H1 (cell line): Measurements from ENCODE around the gene PLXNA4. TPM values are rescaled to one million over a fixed set of nuclear protein-coding genes. Genes with fewer than 3 reads are reported as not detected.

Source experiments
- CTCF ChIA-PET: fragments of 300-600 bp; sonication (Branson Sonifier 250); formaldehyde crosslinking; loops from one replicate; lab custom pipeline; 2021; ENCODE audit not compliant: partially characterized antibody; lab: Charles Lee
- POLR2A ChIA-PET: fragments of 300-600 bp; sonication (Branson Sonifier 250); formaldehyde crosslinking; loops from one replicate; lab custom pipeline; 2021; ENCODE audit warnings: inconsistent platforms; ENCODE audit not compliant: partially characterized antibody; lab: Charles Lee
- DNase-seq, 2 experiments: peaks; one replicate each; pipeline versions ENCODE4 v3.0.0 to v3.0.0-alpha.2; 2010 to 2022; ENCODE audit warnings: low spot score in 2 of 2, low read depth in 1 of 2, mixed read lengths in 1 of 2
- FAIRE-seq: peaks from 2 replicates; lab custom pipeline; 2011; peaks lifted over from hg19 to GRCh38; lab: Jason Lieb, UNC
- H2AFZ ChIP-seq: 2 replicates; pipeline ENCODE4 v1.8.1; 2012; ENCODE audit warnings: low read length, inconsistent platforms
- H2AK5ac ChIP-seq: 2 replicates; pipeline ENCODE4 v1.6.1; 2013; ENCODE audit warnings: low read depth, low read length
- H2BK120ac ChIP-seq: replicated peaks from 2 replicates; pipeline ENCODE3; 2013; ENCODE audit warnings: low read depth, low read length, inconsistent platforms
- H2BK12ac ChIP-seq: 2 replicates; pipeline ENCODE4 v1.6.1; 2013; ENCODE audit warnings: low read depth, low read length
- H2BK15ac ChIP-seq: 2 replicates; pipeline ENCODE4 v1.6.1; 2013; ENCODE audit warnings: low read length
- H2BK20ac ChIP-seq: 2 replicates; pipeline ENCODE4 v1.6.1; 2013; ENCODE audit warnings: low read length
- H2BK5ac ChIP-seq: 2 replicates; pipeline ENCODE4 v1.6.1; 2013; ENCODE audit warnings: low read depth, low read length
- H3K14ac ChIP-seq: 2 replicates; pipeline ENCODE4 v1.6.1; 2013; ENCODE audit warnings: inconsistent platforms; ENCODE audit not compliant: insufficient read length
- H3K18ac ChIP-seq: 2 replicates; pipeline ENCODE4 v1.6.1; 2013; ENCODE audit warnings: low read length; ENCODE audit errors: extremely low read depth
- H3K23ac ChIP-seq: 2 replicates; pipeline ENCODE4 v1.6.1; 2013; ENCODE audit warnings: inconsistent platforms; ENCODE audit not compliant: insufficient read length
- H3K23me2 ChIP-seq: 2 replicates; pipeline ENCODE4 v1.6.1; 2013; ENCODE audit warnings: low read depth, low read length
- H3K27ac ChIP-seq: 2 replicates; pipeline ENCODE4 v1.6.1; 2011; ENCODE audit warnings: low read depth, low read length, inconsistent platforms
- H3K27me3 ChIP-seq, 4 experiments: replicated peaks in 1 of 4; 1 replicate in 1 of 4; 2 replicates in 3 of 4; pipeline versions ENCODE4 v1.6.1 to v1.8.1; 2011 to 2013; ENCODE audit warnings: low read length in 3 of 4, mild to moderate bottlenecking in 3 of 4, inconsistent platforms in 2 of 4, mixed read lengths in 2 of 4, moderate library complexity in 1 of 4; ENCODE audit not compliant: control insufficient read depth in 3 of 4, insufficient read depth in 3 of 4; ENCODE audit errors: extremely low read depth in 1 of 4
- H3K36me3 ChIP-seq, 4 experiments: 2 replicates each; pipeline versions ENCODE4 v1.6.1 to v1.8.1; 2011 to 2013; ENCODE audit warnings: mild to moderate bottlenecking in 4 of 4, low read length in 3 of 4, moderate library complexity in 2 of 4, control low read depth in 1 of 4, inconsistent platforms in 1 of 4; ENCODE audit not compliant: insufficient read depth in 4 of 4, control insufficient read depth in 2 of 4
- H3K4ac ChIP-seq: replicated peaks from 2 replicates; pipeline ENCODE3; 2013; ENCODE audit warnings: low read length, low read depth, mixed read lengths, inconsistent platforms; ENCODE audit not compliant: insufficient read length
- H3K4me1 ChIP-seq, 4 experiments: replicated peaks in 1 of 4; 1 replicate in 1 of 4; 2 replicates in 3 of 4; pipeline versions ENCODE4 v1.6.1 to v1.8.1; 2011 to 2013; ENCODE audit warnings: low read length in 3 of 4, inconsistent platforms in 2 of 4, mixed read lengths in 1 of 4; ENCODE audit not compliant: insufficient read depth in 4 of 4, control insufficient read depth in 3 of 4
- H3K4me2 ChIP-seq, 2 experiments: 2 replicates each; pipeline versions ENCODE4 v1.6.1 to v1.8.1; 2011 to 2013; ENCODE audit warnings: low read depth in 2 of 2, low read length in 2 of 2, control low read depth in 1 of 2, inconsistent platforms in 1 of 2, mild to moderate bottlenecking in 1 of 2; ENCODE audit not compliant: insufficient read depth in 1 of 2
- H3K4me3 ChIP-seq, 4 experiments: fragments of 200-600, 300-600 bp in 1 of 4; sonication (generic), shearing (Covaris generic), sonication (Bioruptor Twin) in 1 of 4; 2 replicates each; pipeline versions ENCODE4 v1.5.1 to v1.8.1; 2011 to 2016; ENCODE audit warnings: low read length in 4 of 4, low read depth in 3 of 4, control low read depth in 2 of 4, inconsistent platforms in 2 of 4, mild to moderate bottlenecking in 2 of 4, mixed read lengths in 1 of 4, moderate library complexity in 1 of 4; ENCODE audit not compliant: insufficient read depth in 2 of 4; ENCODE audit errors: extremely low read depth in 1 of 4
- H3K56ac ChIP-seq: replicated peaks from 2 replicates; pipeline ENCODE3; 2013; ENCODE audit warnings: low read depth, mild to moderate bottlenecking, mixed read lengths, low read length, inconsistent platforms; ENCODE audit not compliant: insufficient read length
- H3K79me1 ChIP-seq: 2 replicates; pipeline ENCODE4 v1.6.1; 2013; ENCODE audit warnings: low read depth, low read length, control low read depth
- H3K79me2 ChIP-seq, 2 experiments: 2 replicates each; pipeline versions ENCODE4 v1.6.1 to v1.8.1; 2012 to 2013; ENCODE audit warnings: low read length in 2 of 2, mild to moderate bottlenecking in 2 of 2, inconsistent platforms in 1 of 2; ENCODE audit not compliant: insufficient read depth in 2 of 2, control insufficient read depth in 1 of 2
- H3K9ac ChIP-seq, 4 experiments: replicated peaks in 1 of 4; 1 replicate in 1 of 4; 2 replicates in 3 of 4; pipeline versions ENCODE4 v1.6.1 to v1.8.1; 2011 to 2013; ENCODE audit warnings: low read depth in 3 of 4, low read length in 3 of 4, control low read depth in 2 of 4, mild to moderate bottlenecking in 2 of 4, moderate library complexity in 2 of 4, inconsistent platforms in 1 of 4; ENCODE audit errors: extremely low read depth in 1 of 4
- H3K9me3 ChIP-seq, 2 experiments: 2 replicates each; pipeline versions ENCODE4 v1.6.1 to v1.8.1; 2012 to 2013; ENCODE audit warnings: mild to moderate bottlenecking in 2 of 2, moderate library complexity in 2 of 2, control low read depth in 1 of 2, inconsistent platforms in 1 of 2, low read depth in 1 of 2, low read length in 1 of 2, mixed read lengths in 1 of 2; ENCODE audit not compliant: insufficient read depth in 2 of 2
- H4K20me1 ChIP-seq, 2 experiments: replicated peaks in 1 of 2; 2 replicates each; pipeline versions ENCODE3 to v1.8.1; 2011 to 2013; ENCODE audit warnings: inconsistent platforms in 2 of 2, low read length in 2 of 2, mild to moderate bottlenecking in 1 of 2; ENCODE audit not compliant: insufficient read depth in 2 of 2, control insufficient read depth in 1 of 2
- H4K5ac ChIP-seq: 2 replicates; pipeline ENCODE4 v1.6.1; 2013; ENCODE audit warnings: low read length, low read depth, mixed read lengths, inconsistent platforms; ENCODE audit not compliant: insufficient read length
- H4K8ac ChIP-seq: 2 replicates; pipeline ENCODE4 v1.8.0; 2013; ENCODE audit warnings: mild to moderate bottlenecking, moderate library complexity, low read length, inconsistent platforms; ENCODE audit not compliant: insufficient read depth; ENCODE audit errors: extremely low read depth
- H4K91ac ChIP-seq: replicated peaks from 2 replicates; pipeline ENCODE3; 2013; ENCODE audit warnings: low read length, mixed read lengths, inconsistent platforms; ENCODE audit not compliant: insufficient read length
- WGBS, 2 experiments: shearing (Covaris generic) in 1 of 2; methylation state at CpG; one replicate each; pipeline versions ENCODE4 v1.1.6 to v1.1.7; 2013 to 2015; ENCODE audit warnings: low lambda C conversion rate in 2 of 2, mixed read lengths in 2 of 2, inconsistent platforms in 1 of 2, low coverage in 1 of 2, missing lambda C conversion rate in 1 of 2; ENCODE audit not compliant: insufficient replicate concordance in 2 of 2, insufficient coverage in 1 of 2, insufficient read length in 1 of 2; ENCODE audit errors: extremely low coverage in 1 of 2, missing lambda C conversion rate in 1 of 2; 5-methylcytosine and 5-hydroxymethylcytosine counted together
- polyA plus RNA-seq, 7 experiments: library from polyadenylated mRNA; depleted of rRNA in 3 of 7; stranded (reverse) in 5 of 7; unstranded in 2 of 7; fragments of >200 nt in 5 of 7; fragments of 200-250 nt in 2 of 7; gene quantifications; 1 replicate in 5 of 7; 2 replicates in 1 of 7; 4 replicates in 1 of 7; pipeline versions ENCODE4 v1.2.1 to v1.2.3, GENCODE V29; 2011 to 2013; ENCODE audit warnings: missing spikeins in 2 of 7, mixed read lengths in 2 of 7
- total RNA-seq: library from RNA; stranded (reverse); fragmentation: NEBNext Ultra II Directional; extraction: Animal tissue kit (Norgen Biotek cat#: 25700); gene quantifications from 2 replicates; pipeline ENCODE4 v1.2.1, GENCODE V29; 2021

The PLXNA4 gene
- total and polyA plus RNA-seq, 2 of the 8 experiments (the other 6 are each of a cell fraction or from before 2014, with no cell fraction given): 0.76 to 0.79 TPM

DNA sequence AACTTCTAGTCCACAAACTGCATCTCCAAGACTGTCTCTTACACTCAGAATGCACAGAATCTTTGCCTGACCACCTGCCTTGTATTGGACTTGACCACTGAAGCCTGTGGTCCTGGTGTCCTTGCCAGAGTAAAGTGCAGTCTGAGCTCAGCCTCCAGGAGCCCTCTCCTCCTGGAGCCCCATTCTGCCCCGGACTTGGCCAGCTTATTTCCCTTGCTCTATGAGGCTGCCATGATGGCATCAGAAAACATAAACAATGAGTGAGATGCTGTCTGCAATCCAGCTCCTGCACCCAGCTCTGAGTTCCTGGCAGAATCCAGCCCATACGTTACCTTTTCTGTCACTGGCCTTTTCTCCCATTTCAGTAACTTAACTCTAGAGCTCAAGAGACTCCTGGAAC lies 494.6 kb downstream of the PLXNA4 start:
- Histone ChIP-seq H3K79me2 (no peaks in the 10 kb centered on the region), H3K79me1 (no peaks in the 10 kb centered on the region), H3K36me3 (no peaks in the 10 kb centered on the region), H2AK5ac (no peak overlapping the region), H3K9ac (no peak overlapping the region), H3K4me1 (no peaks in the 10 kb centered on the region; a peak in 1 of 7 replicates), H2BK120ac (no peak overlapping the region), H3K27me3 (peaks cover 0 to 3% (median 0%) of the 10 kb centered on the region in 4 experiments; a peak in 2 of 7 replicates), H4K20me1 (no peaks in the 10 kb centered on the region), H3K23ac (no peak overlapping the region), H3K4ac (no peak overlapping the region), H3K14ac (no peak overlapping the region), H2BK5ac (no peak overlapping the region), H4K5ac (no peak overlapping the region), H3K56ac (no peak overlapping the region), H4K8ac (no peak overlapping the region; the same call in none of the 2 replicates), H3K23me2 (no peaks in the 10 kb centered on the region), H3K9me3 (no peaks in the 10 kb centered on the region), H2BK20ac (no peak overlapping the region), H2BK15ac (no peak overlapping the region; the same call in 1 of the 2 replicates), H4K91ac (no peak overlapping the region), H2BK12ac (no peak overlapping the region), H3K4me2 (no peak overlapping the region), H3K27ac (no peak overlapping the region), H2AFZ (no peak overlapping the region), H3K4me3 (no peak overlapping the region), H3K18ac (no peak overlapping the region)
- DNase-seq (no peak), FAIRE-seq (no peak)
- WGBS, 2 experiments: 88% methylated on average over 2 of the region's 2 CpGs; no CpG with 5 or more reads in 1 of the 2 experiments
- ChIA-PET CTCF (interaction anchor here (0.7 to 1.5 kb wide), 5 partner anchors 16 to 170 kb away, joined by 3 to 4 read pairs (median 3); no protein-coding TSS in a partner anchor), POLR2A (no interaction called here)
